Cardiac muscle cell (in vitro differentiated cells and primary cell): ENCODE results near the gene CHST1. TPM values are rescaled to one million over a fixed set of nuclear protein-coding genes. Genes with fewer than 3 reads are reported as not detected.
A peak's percentile ranks its signal among the peaks of the same experiment; 100 is the strongest.

Source experiments
- DNase-seq, 2 donors: peaks; one replicate each; pipeline versions ENCODE4 v3.0.0 to v3.0.0-alpha.2; 2010 to 2017; ENCODE audit warnings: low read depth in 1 of 2, low spot score in 1 of 2
- H3K27ac ChIP-seq: fragments of 200-600 bp; sonication (generic); 2 replicates; pipeline ENCODE4 v1.5.1; 2016
- H3K27me3 ChIP-seq: fragments of 200-600 bp; sonication (generic); 2 replicates; pipeline ENCODE4 v1.6.0; 2016; ENCODE audit warnings: control low read depth
- H3K36me3 ChIP-seq: fragments of 200-600 bp; sonication (generic); 2 replicates; pipeline ENCODE4 v1.5.1; 2016; ENCODE audit warnings: control low read depth
- H3K4me1 ChIP-seq: fragments of 200-600 bp; sonication (generic); 2 replicates; pipeline ENCODE4 v1.8.1; 2017; ENCODE audit warnings: low read depth, mild to moderate bottlenecking, mixed run types
- H3K4me3 ChIP-seq: fragments of 200-600 bp; sonication (generic); 2 replicates; pipeline ENCODE4 v1.5.1; 2016; ENCODE audit warnings: mild to moderate bottlenecking
- H3K9me3 ChIP-seq: fragments of 200-600 bp; sonication (generic); 2 replicates; pipeline ENCODE4 v1.5.1; 2017; ENCODE audit warnings: low read depth, mild to moderate bottlenecking, control low read depth
- CTCF ChIP-seq: IDR thresholded peaks from 2 replicates; pipeline ENCODE4 v1.5.1; 2012; ENCODE audit warnings: low read depth, mild to moderate bottlenecking, low read length
- polyA plus RNA-seq: library from polyadenylated mRNA; unstranded; fragments of >200 nt; fragmentation: Nextera tagmentation; extraction: Ambion mirVana; gene quantifications from 2 replicates; pipeline ENCODE4 v1.2.1, GENCODE V29; 2016
- total RNA-seq: library from RNA; depleted of rRNA; stranded (reverse); fragments of >200 nt; gene quantifications from 2 replicates; pipeline ENCODE4 v1.2.3, GENCODE V29; 2016

Gene CHST1
- total and polyA plus RNA-seq, 2 experiments from 2014 or later, result 2.5 to 4.3 TPM

GRCh38 chr11:45605051-45605450 lies 60.4 kb downstream of the CHST1 start:
- H3K36me3 ChIP-seq, result no peaks in the 10 kb centered on the region
- H3K27ac ChIP-seq, result no peak overlapping the region
- H3K4me1 ChIP-seq, result no peaks in the 10 kb centered on the region
- no peaks in the 10 kb centered on the region for H3K9me3 ChIP-seq
- no peak for DNase-seq
- no peaks in the 10 kb centered on the region for H3K27me3 ChIP-seq
- no peak for TF ChIP-seq CTCF
- H3K4me3 ChIP-seq, result no peak overlapping the region

GRCh38 chr11:45603946-45604682 lies 61.3 kb downstream of the CHST1 start:
- Histone ChIP-seq H3K27me3 (no peaks in the 10 kb centered on the region), H3K27ac (no peak overlapping the region), H3K36me3 (no peaks in the 10 kb centered on the region), H3K4me3 (no peak overlapping the region), H3K9me3 (no peaks in the 10 kb centered on the region), H3K4me1 (no peaks in the 10 kb centered on the region)
- no peak for TF ChIP-seq CTCF
- peak in 1 of 2 donors; percentile 5 for DNase-seq

- H3K27me3 ChIP-seq, result peaks cover 14% of the 10 kb centered on the region
- TF ChIP-seq CTCF, result no peak
- no peak for DNase-seq
These were observed 66.1 kb downstream of the CHST1 start for GRCh38 chr11:45599161-45599943.

More at GRCh38 chr11:45599161-45599943, 66.1 kb downstream of the CHST1 start:
- no peak overlapping the region for H3K4me3 ChIP-seq
- H3K4me1 ChIP-seq, result no peaks in the 10 kb centered on the region
- no peak overlapping the region for H3K27ac ChIP-seq
- no peaks in the 10 kb centered on the region for H3K9me3 ChIP-seq
- H3K36me3 ChIP-seq, result no peaks in the 10 kb centered on the region

Other genes with a start within 250 kb of the CHST1 start
- 8.1 TPM in 2 replicates for gene SLC35C1, start 139.5 kb upstream of the CHST1 start, total RNA-seq
- 7.1 and 15.1 TPM in 2 replicates for gene SLC35C1, start 139.5 kb upstream of the CHST1 start, polyA plus RNA-seq
- gene CRY2, start 181.9 kb upstream of the CHST1 start, total RNA-seq, result 31.5 and 50.5 TPM in 2 replicates
- 28.3 and 40.7 TPM in 2 replicates for gene CRY2, start 181.9 kb upstream of the CHST1 start, polyA plus RNA-seq
- 12.6 and 19.1 TPM in 2 replicates for gene MAPK8IP1, start 220.0 kb upstream of the CHST1 start, total RNA-seq
- gene MAPK8IP1, start 220.0 kb upstream of the CHST1 start, polyA plus RNA-seq, result 3.9 and 7.4 TPM in 2 replicates
- gene FREY1, start 241.6 kb upstream of the CHST1 start, total RNA-seq, result 2.1 and 2.7 TPM in 2 replicates
- gene FREY1, start 241.6 kb upstream of the CHST1 start, polyA plus RNA-seq, result 0.42 TPM in 1 of 2 replicates, not detected in the other